Panc1 (cell line): ENCODE results near the gene SERPINA9. TPM values are rescaled to one million over a fixed set of nuclear protein-coding genes. Genes with fewer than 3 reads are reported as not detected.

Experiments
- ATAC-seq: fragments of 200-7000 bp; cut with Tn5 transposase; 2 replicates; pipeline ENCODE4 v1.9.1; 2020; ENCODE audit warnings: mild to moderate bottlenecking, moderate library complexity
- BruUV-seq: library from RNA; stranded (reverse); fragments of 400-500 nt; replicated peaks from 2 replicates; lab custom pipeline; 2021; lab: Mats Ljungman, UMichigan
- CTCF ChIA-PET: fragments of 300-600 bp; sonication (Branson Sonifier 250); formaldehyde crosslinking; loops from one replicate; lab custom pipeline; 2022; ENCODE audit warnings: antibody characterized with exemption; lab: Charles Lee
- POLR2A ChIA-PET: fragments of 300-600 bp; sonication (Branson Sonifier 250); formaldehyde crosslinking; loops from one replicate; lab custom pipeline; 2022; ENCODE audit warnings: antibody characterized with exemption; lab: Charles Lee
- DNase-seq: peaks from one replicate; pipeline ENCODE4 v3.0.0-alpha.2; 2010; ENCODE audit warnings: low read depth, low spot score
- H3K27ac ChIP-seq: 2 replicates; pipeline ENCODE4 v1.5.1; 2011; ENCODE audit warnings: mild to moderate bottlenecking, low read length, inconsistent platforms
- H3K27me3 ChIP-seq: fragments of 200-500 bp; sonication (Bioruptor generic); 2 replicates; pipeline ENCODE4 v1.6.0; 2014; ENCODE audit warnings: low read length, inconsistent platforms; ENCODE audit not compliant: control insufficient read depth, insufficient read depth
- H3K36me3 ChIP-seq: fragments of 200-500 bp; sonication (Bioruptor generic); 2 replicates; pipeline ENCODE4 v1.5.1; 2014; ENCODE audit warnings: inconsistent platforms, mild to moderate bottlenecking, low read length, moderate library complexity; ENCODE audit not compliant: control insufficient read depth, insufficient read depth
- H3K4me1 ChIP-seq: 2 replicates; pipeline ENCODE4 v1.5.1; 2011; ENCODE audit warnings: inconsistent platforms, mild to moderate bottlenecking, low read length, moderate library complexity; ENCODE audit not compliant: control insufficient read depth, insufficient read depth
- H3K4me3 ChIP-seq, 2 experiments: 2 replicates each; pipeline ENCODE4 v1.5.1; 2011 to 2012; ENCODE audit warnings: low read depth in 2 of 2, low read length in 2 of 2, mild to moderate bottlenecking in 2 of 2, inconsistent platforms in 1 of 2, moderate library complexity in 1 of 2
- H3K9me3 ChIP-seq: fragments of 200-500 bp; sonication (Bioruptor generic); 2 replicates; pipeline ENCODE4 v1.5.1; 2014; ENCODE audit warnings: low read depth, mild to moderate bottlenecking, inconsistent platforms, low read length, moderate library complexity; ENCODE audit not compliant: control insufficient read depth, insufficient read depth
- CTCF ChIP-seq: fragments of 450-650 bp; IDR thresholded peaks from 2 replicates; pipeline ENCODE4 v1.5.1; 2017; ENCODE audit warnings: mild to moderate bottlenecking
- POLR2AphosphoS5 ChIP-seq: IDR thresholded peaks from 2 replicates; pipeline ENCODE4 v1.6.1; 2012; ENCODE audit warnings: mild to moderate bottlenecking, low read depth, low read length, moderate library complexity
- SIN3A ChIP-seq: IDR thresholded peaks from 2 replicates; pipeline ENCODE4 v1.6.1; 2012; ENCODE audit warnings: low read depth, mild to moderate bottlenecking, low read length, moderate library complexity, borderline replicate concordance; ENCODE audit not compliant: insufficient read depth
- TCF7L2 ChIP-seq: IDR thresholded peaks from 2 replicates; pipeline ENCODE4 v1.6.1; 2011; ENCODE audit warnings: mild to moderate bottlenecking, low read depth, low read length, inconsistent platforms
- in situ Hi-C: cut with HindIII; loops from 2 replicates; pipeline ENCODE4 v1.10.0; 2016; ENCODE audit warnings: low sequenced_read_pairs, low pct_unique_long_range_greater_than_20kb
- intact Hi-C: fragments of 100-400 bp; cut with micrococcal nuclease; formaldehyde crosslinking; loops from one replicate; pipeline ENCODE4 v1.10.0; 2022; ENCODE audit not compliant: unreplicated experiment
- total RNA-seq: library from RNA; stranded (reverse); gene quantifications from one replicate; pipeline ENCODE4 v1.2.1, GENCODE V29; 2021; ENCODE audit not compliant: unreplicated experiment
- TF ChIP-seq, protein P1 (sequence below), 2 experiments: IDR thresholded peaks; 2 replicates each; pipeline ENCODE4 v1.6.1; 2011 to 2012; ENCODE audit warnings: low read depth in 2 of 2, control low read depth in 1 of 2, low read length in 1 of 2, mild to moderate bottlenecking in 1 of 2, moderate library complexity in 1 of 2; ENCODE audit not compliant: insufficient read depth in 1 of 2

The SERPINA9 gene
- total RNA-seq, 1 experiment from 2014 or later = not detected

GRCh38 chr14:94498215-94498614, 22.2 kb upstream of the SERPINA9 start:
- CTCF ChIA-PET = no interaction called here
- in situ Hi-C loops (no loop called here), intact Hi-C loops (no loop called here)
- Histone ChIP-seq H3K36me3 (no peaks in the 10 kb centered on the region), H3K27me3 (no peaks in the 10 kb centered on the region), H3K27ac (no peak overlapping the region), H3K4me3 (no peak overlapping the region), H3K4me1 (no peaks in the 10 kb centered on the region), H3K9me3 (no peaks in the 10 kb centered on the region)
- TF ChIP-seq POLR2AphosphoS5 (no peak), TCF7L2 (no peak), CTCF (no peak), SIN3A (no peak)
- TF ChIP-seq, protein P1, sequence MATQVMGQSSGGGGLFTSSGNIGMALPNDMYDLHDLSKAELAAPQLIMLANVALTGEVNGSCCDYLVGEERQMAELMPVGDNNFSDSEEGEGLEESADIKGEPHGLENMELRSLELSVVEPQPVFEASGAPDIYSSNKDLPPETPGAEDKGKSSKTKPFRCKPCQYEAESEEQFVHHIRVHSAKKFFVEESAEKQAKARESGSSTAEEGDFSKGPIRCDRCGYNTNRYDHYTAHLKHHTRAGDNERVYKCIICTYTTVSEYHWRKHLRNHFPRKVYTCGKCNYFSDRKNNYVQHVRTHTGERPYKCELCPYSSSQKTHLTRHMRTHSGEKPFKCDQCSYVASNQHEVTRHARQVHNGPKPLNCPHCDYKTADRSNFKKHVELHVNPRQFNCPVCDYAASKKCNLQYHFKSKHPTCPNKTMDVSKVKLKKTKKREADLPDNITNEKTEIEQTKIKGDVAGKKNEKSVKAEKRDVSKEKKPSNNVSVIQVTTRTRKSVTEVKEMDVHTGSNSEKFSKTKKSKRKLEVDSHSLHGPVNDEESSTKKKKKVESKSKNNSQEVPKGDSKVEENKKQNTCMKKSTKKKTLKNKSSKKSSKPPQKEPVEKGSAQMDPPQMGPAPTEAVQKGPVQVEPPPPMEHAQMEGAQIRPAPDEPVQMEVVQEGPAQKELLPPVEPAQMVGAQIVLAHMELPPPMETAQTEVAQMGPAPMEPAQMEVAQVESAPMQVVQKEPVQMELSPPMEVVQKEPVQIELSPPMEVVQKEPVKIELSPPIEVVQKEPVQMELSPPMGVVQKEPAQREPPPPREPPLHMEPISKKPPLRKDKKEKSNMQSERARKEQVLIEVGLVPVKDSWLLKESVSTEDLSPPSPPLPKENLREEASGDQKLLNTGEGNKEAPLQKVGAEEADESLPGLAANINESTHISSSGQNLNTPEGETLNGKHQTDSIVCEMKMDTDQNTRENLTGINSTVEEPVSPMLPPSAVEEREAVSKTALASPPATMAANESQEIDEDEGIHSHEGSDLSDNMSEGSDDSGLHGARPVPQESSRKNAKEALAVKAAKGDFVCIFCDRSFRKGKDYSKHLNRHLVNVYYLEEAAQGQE (IDR thresholded peaks at IDR 0.05; ENCODE audit: insufficient read depth in 1 of 2, low read depth in 2 of 2, low read length in 1 of 2) = no peak
- DNase-seq (no peak), ATAC-seq (no peak)
- POLR2A ChIA-PET = no interaction called here
- BruUV-seq = no TSS peak

DNA sequence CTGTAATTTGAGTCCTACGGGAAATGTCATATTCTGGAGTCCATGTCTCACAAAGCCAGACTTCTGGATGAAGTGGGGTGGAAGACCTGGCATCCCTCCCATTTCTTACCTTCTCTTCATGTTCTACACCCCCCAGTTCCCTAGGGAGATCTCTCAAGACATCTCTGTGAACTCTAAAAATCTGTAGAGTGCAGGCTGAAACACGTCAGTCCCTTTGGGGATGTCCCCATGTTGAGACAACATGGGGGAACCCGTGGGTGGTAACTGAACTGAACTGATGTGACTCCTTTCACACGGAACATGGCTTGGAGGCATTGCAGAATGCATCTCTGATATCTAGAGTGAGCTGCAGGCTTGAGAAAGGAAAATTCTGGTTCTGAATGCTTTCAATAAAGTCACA, 18.1 kb upstream of the SERPINA9 start:
- ATAC-seq = no peak
- no peak for DNase-seq
- H3K27me3 ChIP-seq = no peaks in the 10 kb centered on the region
- H3K9me3 ChIP-seq = no peaks in the 10 kb centered on the region
- intact Hi-C loops = no loop called here
- TF ChIP-seq, protein P1 (IDR thresholded peaks at IDR 0.05; ENCODE audit: insufficient read depth in 1 of 2, low read depth in 2 of 2, low read length in 1 of 2) = no peak
- TF ChIP-seq SIN3A (no peak), TCF7L2 (no peak), POLR2AphosphoS5 (no peak), CTCF (no peak)
- ChIA-PET CTCF (no interaction called here), POLR2A (no interaction called here)
- no TSS peak for BruUV-seq
- no peaks in the 10 kb centered on the region for H3K4me1 ChIP-seq
- in situ Hi-C loops = no loop called here
- H3K27ac ChIP-seq = no peak overlapping the region
- no peak overlapping the region for H3K4me3 ChIP-seq
- no peaks in the 10 kb centered on the region for H3K36me3 ChIP-seq
